Measurements from ENCODE around the gene PCDHGB4.

The PCDHGB4 gene

GRCh38 chr5:141349917-141350619 is 37.4 kb upstream of the PCDHGB4 start, which contains the start of gene PCDHGB1:
Gene PCDHGB1, plus strand, starts transcription at chr5:141350099. Its CDS starts 162 bp downstream, at chr5:141350261.
- Histone ChIP-seq H2BK5ac (ENCODE audit: low read length) (no peak within 1 kb of the TSS), H2BK12ac (ENCODE audit: low read length) (no peak within 1 kb of the TSS), H3K36me3 (replicated peaks in 1 of 2; ENCODE audit: control insufficient read depth in 2 of 2, insufficient read depth in 2 of 2, low read length in 2 of 2) (no peaks in the 10 kb centered on the region), H3K27me3 (ENCODE audit: control insufficient read depth in 3 of 3, insufficient read depth in 3 of 3, low read depth in 1 of 3, low read length in 3 of 3) (no peaks in the 10 kb centered on the region), H4K91ac (ENCODE audit: low read depth, low read length, poor library complexity) (no peak within 1 kb of the TSS), H2BK15ac (ENCODE audit: low read length) (no peak within 1 kb of the TSS), H3K4me1 (ENCODE audit: control insufficient read depth in 2 of 2, insufficient read depth in 1 of 2, low read depth in 1 of 2, low read length in 2 of 2) (no peaks in the 10 kb centered on the region), H3K9me3 (replicated peaks in 1 of 2; ENCODE audit: control insufficient read depth in 2 of 2, insufficient read depth in 1 of 2, low read depth in 1 of 2, low read length in 2 of 2) (peaks cover 14 to 33% of the 10 kb centered on the region in 2 donors), H4K8ac (ENCODE audit: low read depth, low read length) (no peak within 1 kb of the TSS), H3K14ac (ENCODE audit: low read length) (no peak within 1 kb of the TSS), H3K23ac (ENCODE audit: low read depth, low read length, poor library complexity) (no peak within 1 kb of the TSS), H3K79me1 (ENCODE audit: low read depth, low read length) (no peaks in the 10 kb centered on the region), H3K4me3 (ENCODE audit: low read length in 2 of 2) (peak within 1 kb of the TSS in 1 of 2 donors; percentile 20), H2BK120ac (ENCODE audit: low read depth, low read length) (no peak within 1 kb of the TSS), H3K4me2 (ENCODE audit: insufficient read depth, low read length, poor library complexity, severe bottlenecking) (no peak within 1 kb of the TSS), H2AK5ac (ENCODE audit: low read depth, low read length) (no peak within 1 kb of the TSS), H3K27ac (replicated peaks; ENCODE audit: low read length) (no peak within 1 kb of the TSS), H2AFZ (ENCODE audit: low read length) (peak within 1 kb of the TSS; percentile 84), H3K18ac (ENCODE audit: low read length) (no peak within 1 kb of the TSS), H3K9ac (ENCODE audit: low read depth, low read length, poor library complexity) (no peak within 1 kb of the TSS), H3K4ac (ENCODE audit: low read length) (no peak within 1 kb of the TSS)
- 100% methylated on average over 3 to 7 of the region's 29 CpGs for WGBS, 2 donors (ENCODE audit: extremely low coverage in 2 of 2, insufficient read length in 2 of 2, insufficient replicate concordance in 1 of 2)
- no peak for DNase-seq (ENCODE audit: low spot score)

GRCh38 chr5:141351591-141351990 is 35.9 kb upstream of the PCDHGB4 start:
- Histone ChIP-seq H2BK120ac (ENCODE audit: low read depth, low read length) (no peak overlapping the region), H3K27ac (replicated peaks; ENCODE audit: low read length) (no peak overlapping the region), H3K14ac (ENCODE audit: low read length) (no peak overlapping the region), H2BK5ac (ENCODE audit: low read length) (no peak overlapping the region), H3K4ac (ENCODE audit: low read length) (no peak overlapping the region), H2BK15ac (ENCODE audit: low read length) (no peak overlapping the region), H3K9me3 (replicated peaks in 1 of 2; ENCODE audit: control insufficient read depth in 2 of 2, insufficient read depth in 1 of 2, low read depth in 1 of 2, low read length in 2 of 2) (peaks cover 20 to 45% of the 10 kb centered on the region in 2 donors), H2AFZ (ENCODE audit: low read length) (no peak overlapping the region), H4K8ac (ENCODE audit: low read depth, low read length) (no peak overlapping the region), H3K79me1 (ENCODE audit: low read depth, low read length) (no peaks in the 10 kb centered on the region), H2BK12ac (ENCODE audit: low read length) (no peak overlapping the region), H3K4me1 (ENCODE audit: control insufficient read depth in 2 of 2, insufficient read depth in 1 of 2, low read depth in 1 of 2, low read length in 2 of 2) (no peaks in the 10 kb centered on the region), H3K27me3 (ENCODE audit: control insufficient read depth in 3 of 3, insufficient read depth in 3 of 3, low read depth in 1 of 3, low read length in 3 of 3) (peaks cover 0 to 2% (median 0%) of the 10 kb centered on the region in 3 experiments), H3K23ac (ENCODE audit: low read depth, low read length, poor library complexity) (no peak overlapping the region), H3K36me3 (replicated peaks in 1 of 2; ENCODE audit: control insufficient read depth in 2 of 2, insufficient read depth in 2 of 2, low read length in 2 of 2) (peaks cover 0 to under 1% of the 10 kb centered on the region in 2 donors), H3K4me3 (ENCODE audit: low read length in 2 of 2) (no peak overlapping the region), H3K9ac (ENCODE audit: low read depth, low read length, poor library complexity) (no peak overlapping the region), H4K91ac (ENCODE audit: low read depth, low read length, poor library complexity) (no peak overlapping the region), H3K4me2 (ENCODE audit: insufficient read depth, low read length, poor library complexity, severe bottlenecking) (no peak overlapping the region), H2AK5ac (ENCODE audit: low read depth, low read length) (no peak overlapping the region), H3K18ac (ENCODE audit: low read length) (no peak overlapping the region)
- DNase-seq (ENCODE audit: low spot score), result no peak
- WGBS, 2 donors (ENCODE audit: extremely low coverage in 2 of 2, insufficient read length in 2 of 2, insufficient replicate concordance in 1 of 2), result no CpG with 5 or more reads among the region's 36 CpGs

GRCh38 chr5:141354900-141355469 is 32.5 kb upstream of the PCDHGB4 start, which contains the start of gene PCDHGA4:
Gene PCDHGA4, plus strand, starts transcription at chr5:141355021. Its CDS starts 87 bp downstream, at chr5:141355108.
- Histone ChIP-seq H2AK5ac (ENCODE audit: low read depth, low read length) (no peak within 1 kb of the TSS), H3K9me3 (replicated peaks in 1 of 2; ENCODE audit: control insufficient read depth in 2 of 2, insufficient read depth in 1 of 2, low read depth in 1 of 2, low read length in 2 of 2) (peaks cover 24 to 69% of the 10 kb centered on the region in 2 donors), H3K4me2 (ENCODE audit: insufficient read depth, low read length, poor library complexity, severe bottlenecking) (no peak within 1 kb of the TSS), H2BK12ac (ENCODE audit: low read length) (no peak within 1 kb of the TSS), H3K4ac (ENCODE audit: low read length) (no peak within 1 kb of the TSS), H3K18ac (ENCODE audit: low read length) (no peak within 1 kb of the TSS), H4K91ac (ENCODE audit: low read depth, low read length, poor library complexity) (no peak within 1 kb of the TSS), H3K9ac (ENCODE audit: low read depth, low read length, poor library complexity) (no peak within 1 kb of the TSS), H2AFZ (ENCODE audit: low read length) (no peak within 1 kb of the TSS), H2BK5ac (ENCODE audit: low read length) (no peak within 1 kb of the TSS), H3K4me1 (ENCODE audit: control insufficient read depth in 2 of 2, insufficient read depth in 1 of 2, low read depth in 1 of 2, low read length in 2 of 2) (no peaks in the 10 kb centered on the region), H3K14ac (ENCODE audit: low read length) (no peak within 1 kb of the TSS), H2BK15ac (ENCODE audit: low read length) (no peak within 1 kb of the TSS), H3K27ac (replicated peaks; ENCODE audit: low read length) (no peak within 1 kb of the TSS), H3K79me1 (ENCODE audit: low read depth, low read length) (no peaks in the 10 kb centered on the region), H4K8ac (ENCODE audit: low read depth, low read length) (no peak within 1 kb of the TSS), H3K4me3 (ENCODE audit: low read length in 2 of 2) (no peak within 1 kb of the TSS), H3K27me3 (ENCODE audit: control insufficient read depth in 3 of 3, insufficient read depth in 3 of 3, low read depth in 1 of 3, low read length in 3 of 3) (peaks cover 0 to 4% (median 0%) of the 10 kb centered on the region in 3 experiments), H2BK120ac (ENCODE audit: low read depth, low read length) (no peak within 1 kb of the TSS), H3K36me3 (replicated peaks in 1 of 2; ENCODE audit: control insufficient read depth in 2 of 2, insufficient read depth in 2 of 2, low read length in 2 of 2) (peaks cover 0 to 3% of the 10 kb centered on the region in 2 donors), H3K23ac (ENCODE audit: low read depth, low read length, poor library complexity) (no peak within 1 kb of the TSS)
- WGBS, 2 donors (ENCODE audit: extremely low coverage in 2 of 2, insufficient read length in 2 of 2, insufficient replicate concordance in 1 of 2), result no CpG with 5 or more reads among the region's 29 CpGs
- no peak for DNase-seq (ENCODE audit: low spot score)

DNA sequence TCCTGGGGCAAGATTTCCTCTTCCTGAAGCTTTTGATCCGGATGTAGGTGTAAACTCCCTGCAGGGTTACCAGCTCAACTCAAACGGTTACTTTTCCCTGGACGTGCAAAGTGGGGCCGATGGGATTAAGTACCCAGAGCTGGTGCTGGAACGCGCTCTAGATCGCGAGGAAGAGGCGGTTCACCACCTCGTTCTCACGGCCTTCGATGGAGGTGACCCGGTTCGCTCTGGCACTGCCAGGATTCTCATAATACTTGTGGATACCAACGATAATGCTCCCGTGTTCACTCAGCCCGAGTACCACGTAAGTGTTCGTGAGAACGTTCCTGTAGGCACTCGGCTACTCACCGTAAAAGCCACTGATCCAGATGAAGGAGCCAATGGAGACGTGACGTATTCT is 31.9 kb upstream of the PCDHGB4 start:
- Histone ChIP-seq H3K4me1 (ENCODE audit: control insufficient read depth in 2 of 2, insufficient read depth in 1 of 2, low read depth in 1 of 2, low read length in 2 of 2) (no peaks in the 10 kb centered on the region), H4K91ac (ENCODE audit: low read depth, low read length, poor library complexity) (no peak overlapping the region)

More for the DNA sequence above, 31.9 kb upstream of the PCDHGB4 start:
- Histone ChIP-seq H2BK120ac (ENCODE audit: low read depth, low read length) (no peak overlapping the region), H2AFZ (ENCODE audit: low read length) (no peak overlapping the region), H3K9ac (ENCODE audit: low read depth, low read length, poor library complexity) (no peak overlapping the region), H3K9me3 (replicated peaks in 1 of 2; ENCODE audit: control insufficient read depth in 2 of 2, insufficient read depth in 1 of 2, low read depth in 1 of 2, low read length in 2 of 2) (peaks cover 27 to 70% of the 10 kb centered on the region in 2 donors), H3K4ac (ENCODE audit: low read length) (no peak overlapping the region), H3K4me2 (ENCODE audit: insufficient read depth, low read length, poor library complexity, severe bottlenecking) (no peak overlapping the region), H2BK12ac (ENCODE audit: low read length) (no peak overlapping the region), H4K8ac (ENCODE audit: low read depth, low read length) (no peak overlapping the region), H3K23ac (ENCODE audit: low read depth, low read length, poor library complexity) (no peak overlapping the region), H3K14ac (ENCODE audit: low read length) (no peak overlapping the region), H3K79me1 (ENCODE audit: low read depth, low read length) (no peaks in the 10 kb centered on the region), H3K18ac (ENCODE audit: low read length) (no peak overlapping the region), H3K27me3 (ENCODE audit: control insufficient read depth in 3 of 3, insufficient read depth in 3 of 3, low read depth in 1 of 3, low read length in 3 of 3) (peaks cover 0 to 4% (median 0%) of the 10 kb centered on the region in 3 experiments), H3K36me3 (replicated peaks in 1 of 2; ENCODE audit: control insufficient read depth in 2 of 2, insufficient read depth in 2 of 2, low read length in 2 of 2) (peaks cover 0 to 3% of the 10 kb centered on the region in 2 donors), H2BK5ac (ENCODE audit: low read length) (no peak overlapping the region), H2AK5ac (ENCODE audit: low read depth, low read length) (no peak overlapping the region), H3K27ac (replicated peaks; ENCODE audit: low read length) (no peak overlapping the region), H2BK15ac (ENCODE audit: low read length) (no peak overlapping the region), H3K4me3 (ENCODE audit: low read length in 2 of 2) (no peak overlapping the region)
- no CpG with 5 or more reads among the region's 24 CpGs for WGBS, 2 donors (ENCODE audit: extremely low coverage in 2 of 2, insufficient read length in 2 of 2, insufficient replicate concordance in 1 of 2)
- DNase-seq (ENCODE audit: low spot score), result no peak

Data from neuronal stem cell (in vitro differentiated cells).